GM19240 (cell line): ENCODE measurements around the gene FRY.

ENCODE experiments used
- DNase-seq: peaks from one replicate; pipeline ENCODE4 v3.0.0; 2011; ENCODE audit warnings: low spot score; ENCODE audit not compliant: insufficient read length

FRY gene

GRCh38 chr13:32126278-32126677 lies 94.7 kb downstream of the FRY start:
- DNase-seq = no peak

DNA sequence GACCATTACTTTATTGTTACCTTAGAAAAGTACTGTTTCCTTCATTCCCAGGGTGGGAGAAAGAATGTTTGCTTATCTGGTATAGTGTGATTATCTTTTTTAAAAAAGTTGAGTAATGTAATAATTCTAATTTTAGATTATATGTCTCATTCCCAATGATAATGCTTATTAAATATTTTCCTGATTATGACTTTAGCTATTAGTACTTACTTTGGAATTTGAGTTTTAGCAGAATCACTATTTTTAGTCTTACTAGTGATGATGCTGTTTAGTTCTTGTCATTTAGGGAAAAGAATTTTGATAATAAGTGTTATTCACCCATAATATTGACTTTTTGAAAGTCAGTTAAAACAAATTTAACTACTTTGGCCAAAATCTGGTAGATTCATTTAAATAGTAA lies 95.2 kb downstream of the FRY start:
- DNase-seq = no peak

DNA sequence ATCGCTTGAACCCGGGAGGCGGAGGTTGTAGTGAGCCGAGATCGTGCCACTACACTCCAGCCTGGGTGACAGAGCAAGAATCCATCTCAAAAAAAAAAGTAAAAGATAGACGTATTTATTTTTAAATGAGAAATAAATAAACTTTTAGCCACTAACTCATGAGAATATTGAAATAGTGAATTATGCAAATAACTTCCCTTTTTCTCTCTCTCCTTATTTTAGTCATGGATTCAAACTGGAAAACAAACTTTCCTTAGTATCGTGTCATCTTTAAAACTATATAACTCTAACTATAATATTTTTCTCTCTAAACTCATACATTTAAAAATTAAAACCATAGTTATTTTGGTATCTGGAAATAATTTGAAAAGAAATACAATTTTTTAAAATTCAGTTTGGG lies 96.1 kb downstream of the FRY start:
- DNase-seq = no peak

DNA sequence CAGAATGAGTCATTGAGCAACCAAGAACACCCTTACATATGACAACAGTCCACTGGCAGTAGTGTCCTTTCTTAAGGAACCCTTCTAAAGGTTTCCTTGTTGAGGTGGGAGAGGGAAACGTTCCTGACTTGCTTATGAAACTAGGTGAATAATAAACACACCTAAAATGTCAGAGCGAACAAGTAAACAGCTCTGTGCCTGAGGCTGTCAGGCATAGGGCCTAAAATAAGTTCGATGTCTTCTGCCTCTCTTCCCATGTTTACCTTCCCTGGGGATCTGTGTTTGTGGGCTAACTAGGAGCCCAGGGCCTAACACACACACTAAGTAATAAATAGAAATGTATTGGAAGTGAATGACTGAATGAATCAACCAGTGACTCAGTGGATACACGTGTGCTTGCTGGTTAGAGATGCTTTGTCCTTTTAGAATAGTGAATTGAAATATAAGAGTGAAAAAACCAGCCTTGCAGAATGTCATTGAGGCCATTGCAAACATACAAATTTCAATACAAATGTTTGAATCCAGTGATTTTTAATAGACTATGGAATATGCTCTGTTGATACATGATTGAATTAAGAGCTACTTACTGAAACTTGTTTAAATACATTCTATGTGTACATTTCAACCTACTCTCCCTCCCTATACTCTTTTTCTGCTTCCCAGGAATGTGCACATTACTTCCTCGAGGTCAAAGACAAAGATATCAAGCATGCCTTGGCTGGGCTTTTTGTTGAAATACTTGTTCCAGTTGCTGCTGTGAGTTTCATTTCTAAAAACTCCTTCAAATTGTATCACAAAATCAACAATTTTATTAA lies 102.9 kb downstream of the FRY start:
- no peak for DNase-seq

- DNase-seq = no peak
Measured at GRCh38 chr13:32135056-32135390, 103.4 kb downstream of the FRY start.

DNA sequence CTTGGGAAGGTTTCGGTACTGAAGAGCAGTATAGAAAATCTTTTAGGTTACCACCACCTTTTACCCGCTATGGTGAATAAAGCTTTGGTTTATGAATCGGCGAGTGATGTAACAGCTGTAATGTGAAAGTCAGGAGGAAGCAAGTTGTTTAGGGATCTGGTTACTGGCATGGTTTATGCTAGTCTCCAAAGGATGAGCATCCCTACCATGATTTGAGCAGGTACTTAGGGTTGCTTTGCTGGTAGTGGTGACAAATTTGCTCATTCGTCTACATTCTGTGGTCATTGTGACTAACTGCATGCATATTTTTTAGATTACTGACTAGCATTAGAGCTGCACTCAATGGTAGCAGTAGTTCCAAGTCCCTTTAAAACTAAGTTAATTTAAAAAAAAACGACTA lies 104.1 kb downstream of the FRY start:
- DNase-seq = no peak

- DNase-seq = no peak
Measured at GRCh38 chr13:32136061-32136460, 104.5 kb downstream of the FRY start.

DNA sequence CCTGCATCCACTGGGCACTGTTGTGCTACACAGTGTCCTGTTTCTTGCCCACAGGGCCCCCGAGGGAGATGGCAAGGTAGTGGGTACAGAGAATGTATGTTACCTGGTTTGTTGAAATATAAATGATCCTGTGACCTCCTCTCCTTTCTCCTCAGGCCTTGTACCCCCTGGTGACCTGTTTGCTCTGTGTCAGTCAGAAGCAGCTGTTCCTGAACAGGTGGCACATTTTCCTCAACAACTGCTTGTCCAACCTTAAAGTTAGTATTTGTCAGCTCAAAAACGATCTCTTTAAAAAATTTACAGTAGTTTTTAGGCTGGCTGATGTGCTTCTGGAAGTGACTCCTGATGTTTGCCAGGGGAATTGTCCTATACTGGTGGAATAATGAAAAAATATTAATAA lies 105.1 kb downstream of the FRY start:
- DNase-seq = no peak

DNA sequence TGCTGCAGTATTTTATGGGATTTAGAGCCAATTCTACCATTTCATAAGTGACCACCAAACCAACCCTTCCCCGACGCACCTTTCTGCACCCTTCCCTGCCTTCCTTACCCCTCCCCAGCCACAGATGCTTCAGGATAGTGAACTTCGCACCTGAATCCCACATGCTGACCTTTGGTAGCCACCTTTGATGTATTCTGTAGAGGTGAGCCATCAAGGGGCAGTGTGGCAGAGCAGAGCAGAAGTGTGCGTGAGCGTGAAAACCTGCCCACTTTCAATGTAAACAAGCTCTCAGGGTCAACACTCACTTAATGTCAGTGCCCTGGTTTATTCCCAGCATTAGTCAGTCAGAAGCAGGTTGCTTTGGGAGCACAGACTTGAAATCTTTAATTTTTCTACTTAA lies 107.7 kb downstream of the FRY start:
- no peak for DNase-seq

- no peak for DNase-seq
Measured at GRCh38 chr13:32140109-32140508, 108.5 kb downstream of the FRY start.

DNA sequence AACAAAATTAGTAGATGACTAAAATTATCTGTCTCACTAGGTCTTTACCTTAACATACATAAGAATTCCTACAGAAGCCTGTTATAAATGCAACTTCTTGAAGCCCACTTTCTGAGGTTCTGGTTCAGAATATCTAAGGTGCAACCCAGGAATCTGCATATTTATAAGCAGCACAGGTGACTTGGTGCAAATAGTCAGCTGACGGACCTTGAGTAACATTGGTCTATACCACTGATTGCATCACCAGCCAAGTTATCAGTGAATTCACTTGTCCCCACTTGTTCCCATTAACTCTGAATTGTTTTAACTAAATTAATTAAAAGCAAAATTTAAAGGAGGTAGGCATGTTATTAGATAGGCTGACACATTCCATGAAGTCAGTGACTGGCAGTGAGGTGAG lies 109.9 kb downstream of the FRY start:
- no peak for DNase-seq

- no peak for DNase-seq
Measured at GRCh38 chr13:32142115-32142514, 110.5 kb downstream of the FRY start.

GRCh38 chr13:32142956-32143375 lies 111.4 kb downstream of the FRY start:
- DNase-seq = no peak

DNA sequence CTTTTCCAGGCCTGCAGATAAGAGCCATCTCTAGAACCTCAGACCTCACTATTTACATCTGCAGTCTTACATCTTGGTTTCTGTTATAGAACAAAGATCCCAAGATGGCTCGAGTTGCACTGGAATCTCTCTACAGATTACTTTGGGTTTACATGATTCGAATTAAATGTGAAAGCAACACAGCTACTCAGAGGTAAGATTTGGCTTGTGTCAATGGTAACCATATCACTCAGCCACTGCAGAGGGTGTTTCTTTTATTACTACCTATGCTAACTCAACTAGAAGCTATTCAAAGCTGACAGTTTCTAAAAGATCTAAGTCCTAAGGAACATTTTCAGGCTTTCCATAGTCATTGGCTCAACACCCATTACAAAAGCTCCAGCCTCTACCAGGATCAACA lies 115.6 kb downstream of the FRY start:
- DNase-seq = no peak

GRCh38 chr13:32147976-32148375 lies 116.4 kb downstream of the FRY start:
- no peak for DNase-seq

DNA sequence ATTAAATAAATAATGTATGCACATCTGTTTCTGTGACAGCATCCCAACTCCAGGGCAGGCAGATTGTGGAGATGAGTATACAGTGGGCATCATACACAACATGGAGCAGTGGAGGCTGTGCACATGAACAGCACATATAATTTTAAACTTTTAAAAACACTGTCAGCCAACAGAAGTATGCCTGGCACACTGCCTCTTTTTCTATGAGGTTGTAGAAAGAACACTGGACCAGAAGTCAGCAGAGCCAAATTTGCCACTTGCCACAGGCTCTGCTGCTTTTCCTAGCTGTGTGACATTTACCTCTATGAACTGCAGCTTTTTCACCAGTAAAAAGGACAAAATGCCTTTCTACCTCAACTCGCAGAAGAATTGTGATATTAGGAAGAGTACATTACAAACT lies 118.7 kb downstream of the FRY start:
- DNase-seq = no peak

DNA sequence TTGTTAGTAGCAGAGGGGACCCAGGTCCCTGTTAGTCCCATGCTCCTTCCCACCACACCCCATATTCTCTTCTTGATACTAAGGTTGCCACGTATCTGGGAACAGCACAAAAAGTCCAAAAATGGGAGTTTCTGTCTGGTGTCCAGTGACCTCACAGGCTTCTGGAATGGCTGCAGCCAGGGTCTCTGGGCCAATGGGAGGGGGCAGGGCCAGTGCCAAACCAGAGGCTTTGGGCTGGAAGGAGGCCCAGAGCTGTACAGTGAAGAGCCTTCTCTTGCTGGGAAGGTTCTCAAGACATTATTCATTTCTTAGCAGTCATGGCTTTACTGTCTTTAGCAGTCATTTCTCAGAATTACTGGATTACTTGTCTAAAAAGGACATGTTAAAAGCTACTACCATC lies 119.2 kb downstream of the FRY start:
- DNase-seq = no peak

GRCh38 chr13:32151240-32151639 lies 119.7 kb downstream of the FRY start:
- no peak for DNase-seq

- DNase-seq = no peak
Measured at GRCh38 chr13:32153056-32153455, 121.5 kb downstream of the FRY start.

DNA sequence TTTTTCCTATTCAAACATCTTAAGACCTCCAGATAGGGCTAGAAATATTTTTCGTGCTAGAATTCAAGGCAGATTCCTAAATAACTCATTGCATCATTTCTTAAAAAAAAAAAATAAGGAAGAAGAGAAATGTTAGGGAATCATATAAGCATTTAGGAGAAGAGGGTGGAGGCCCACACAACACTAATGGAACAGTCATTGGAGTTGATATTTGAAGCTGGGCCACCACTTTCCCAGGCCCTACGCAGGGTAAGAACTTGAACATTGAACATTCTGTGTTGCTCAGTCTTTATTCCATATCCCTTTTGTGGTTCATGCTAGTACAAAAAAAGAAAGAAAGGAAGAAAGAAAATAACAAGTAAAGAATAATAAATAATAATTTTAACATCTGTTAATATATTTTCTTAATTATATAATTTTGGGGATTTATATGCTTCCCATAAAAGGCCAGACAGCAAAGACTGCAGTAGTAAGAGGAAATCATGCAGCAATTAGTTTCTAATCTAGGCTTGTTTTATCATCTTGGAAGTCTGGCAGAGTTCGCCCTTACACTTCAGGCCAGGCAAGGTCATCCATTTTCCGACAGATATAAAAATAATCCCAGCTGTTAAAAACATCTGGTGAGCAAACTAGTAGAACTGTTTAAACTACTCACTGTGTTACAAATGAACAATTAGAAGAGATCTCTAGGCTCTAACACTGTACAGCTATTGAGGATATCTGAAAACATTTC lies 127.7 kb downstream of the FRY start:
- no peak for DNase-seq

- DNase-seq = no peak
Measured at GRCh38 chr13:32162395-32163005, 130.9 kb downstream of the FRY start.

- no peak for DNase-seq
Measured at GRCh38 chr13:32164622-32165268, 133.2 kb downstream of the FRY start.
